Kidney epithelial cell (primary cell): ENCODE measurements around the gene MAML2. TPM values are rescaled to one million over a fixed set of nuclear protein-coding genes. Genes with fewer than 3 reads are reported as not detected.

Experiments
- DNase-seq: peaks from one replicate; pipeline ENCODE4 v3.0.0-alpha.2; 2010; ENCODE audit warnings: low read depth
- H3K27me3 ChIP-seq: 2 replicates; pipeline ENCODE4 v1.6.0; 2011; ENCODE audit warnings: low read length; ENCODE audit not compliant: control insufficient read depth, insufficient read depth
- H3K36me3 ChIP-seq: 2 replicates; pipeline ENCODE4 v1.5.1; 2011; ENCODE audit warnings: low read length; ENCODE audit not compliant: control insufficient read depth, insufficient read depth
- H3K4me3 ChIP-seq: 2 replicates; pipeline ENCODE4 v1.5.1; 2011; ENCODE audit warnings: low read depth, mild to moderate bottlenecking, control low read depth, low read length
- CTCF ChIP-seq: IDR thresholded peaks from 2 replicates; pipeline ENCODE4 v1.5.1; 2011; ENCODE audit warnings: mild to moderate bottlenecking, moderate library complexity, low read length, control low read depth, inconsistent platforms; ENCODE audit not compliant: insufficient read depth, poor library complexity, severe bottlenecking
- total RNA-seq: library from RNA; depleted of rRNA; stranded (reverse); fragments of >200 nt; gene quantifications from 2 replicates; pipeline ENCODE4 v1.2.3, GENCODE V29; 2015

MAML2 gene
- total RNA-seq, 1 donor from 2014 or later = 12.3 TPM

GRCh38 chr11:96137373-96137772, 205.6 kb downstream of the MAML2 start:
- no peaks in the 10 kb centered on the region for H3K27me3 ChIP-seq
- no peak for TF ChIP-seq CTCF
- H3K4me3 ChIP-seq = no peak overlapping the region
- H3K36me3 ChIP-seq = no peaks in the 10 kb centered on the region
- DNase-seq = no peak

DNA sequence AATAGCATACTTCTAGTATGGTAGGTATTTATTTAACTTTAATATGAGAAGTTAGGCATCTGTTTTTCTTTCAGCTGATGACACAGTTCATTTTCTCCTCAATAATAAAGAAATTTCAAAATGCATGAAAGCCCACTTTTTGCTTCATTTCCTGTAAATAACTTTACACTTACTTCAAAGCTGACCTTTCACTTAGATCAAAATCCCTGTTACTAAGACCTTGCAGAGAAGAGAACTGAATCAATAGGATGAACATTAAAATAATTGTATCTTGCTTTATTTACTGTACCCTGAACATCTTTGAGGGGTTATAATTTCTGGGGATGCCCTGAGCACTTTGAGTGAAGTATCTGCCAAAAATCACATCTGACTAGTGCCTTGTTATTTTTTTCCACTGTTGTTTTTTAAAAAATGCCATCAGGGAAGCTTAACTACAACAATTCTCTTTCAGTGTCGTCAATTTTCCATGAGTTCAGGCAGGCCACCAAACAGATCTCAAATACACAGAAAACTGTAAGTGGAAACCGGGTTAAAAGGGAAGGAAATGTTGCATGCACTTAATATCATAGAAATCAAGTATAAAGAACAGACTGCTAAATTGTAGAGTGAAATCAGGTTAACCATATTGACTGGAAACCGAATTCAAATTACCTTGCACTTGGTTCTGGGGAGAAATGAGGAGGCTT, 206.2 kb downstream of the MAML2 start:
- no peak for TF ChIP-seq CTCF
- no peaks in the 10 kb centered on the region for H3K36me3 ChIP-seq
- H3K27me3 ChIP-seq = no peaks in the 10 kb centered on the region
- no peak for DNase-seq
- H3K4me3 ChIP-seq = no peak overlapping the region

- no peak overlapping the region for H3K4me3 ChIP-seq
- no peaks in the 10 kb centered on the region for H3K36me3 ChIP-seq
- no peaks in the 10 kb centered on the region for H3K27me3 ChIP-seq
- TF ChIP-seq CTCF = no peak
- DNase-seq = no peak
Measured at GRCh38 chr11:96134602-96135001, 208.4 kb downstream of the MAML2 start.

- no peaks in the 10 kb centered on the region for H3K27me3 ChIP-seq
- H3K36me3 ChIP-seq = no peaks in the 10 kb centered on the region
- H3K4me3 ChIP-seq = no peak overlapping the region
- no peak for TF ChIP-seq CTCF
- no peak for DNase-seq
Measured at GRCh38 chr11:96132437-96132836, 210.6 kb downstream of the MAML2 start.

GRCh38 chr11:96130061-96130620, 212.9 kb downstream of the MAML2 start:
- no peak for TF ChIP-seq CTCF
- H3K36me3 ChIP-seq = no peaks in the 10 kb centered on the region
- H3K4me3 ChIP-seq = no peak overlapping the region
- DNase-seq = no peak
- H3K27me3 ChIP-seq = no peaks in the 10 kb centered on the region

- TF ChIP-seq CTCF = no peak
- DNase-seq = no peak
- H3K27me3 ChIP-seq = no peaks in the 10 kb centered on the region
Measured at GRCh38 chr11:96127596-96127959, 215.4 kb downstream of the MAML2 start.

More at GRCh38 chr11:96127596-96127959, 215.4 kb downstream of the MAML2 start:
- Histone ChIP-seq H3K36me3 (no peaks in the 10 kb centered on the region), H3K4me3 (no peak overlapping the region)
